ENCODE results near the gene PTPRN2. TPM values are rescaled to one million over a fixed set of nuclear protein-coding genes. Genes with fewer than 3 reads are reported as not detected.

The PTPRN2 gene
- total RNA-seq, 2 experiments from 2014 or later = 0.46 to 0.51 TPM

GRCh38 chr7:157757211-157757610 lies 830.4 kb downstream of the PTPRN2 start:
- DNase-seq (no peak), ATAC-seq (no peak)
- POLR2A ChIA-PET = no interaction called here
- H3K4me1 Mint-ChIP-seq = peaks cover 5% of the 10 kb centered on the region
- H3K36me3 Mint-ChIP-seq (ENCODE audit: low read depth) = no peaks in the 10 kb centered on the region
- no peak overlapping the region for H3K27ac Mint-ChIP-seq
- intact Hi-C loops (cut with DNase I, micrococcal nuclease) = no loop called here
- CTCF ChIA-PET = interaction anchor here (0.5 kb wide), 1 partner anchor 1204 kb away, joined by 3 read pairs; no protein-coding TSS in a partner anchor
- no peaks in the 10 kb centered on the region for H3K27me3 Mint-ChIP-seq
- H3K4me3 Mint-ChIP-seq = no peak overlapping the region
- H3K9me3 Mint-ChIP-seq (ENCODE audit: low read depth) = no peaks in the 10 kb centered on the region

GRCh38 chr7:157755741-157756140 lies 831.9 kb downstream of the PTPRN2 start:
- Mint-ChIP-seq H3K4me3 (no peak overlapping the region), H3K4me1 (peaks cover 5% of the 10 kb centered on the region), H3K36me3 (ENCODE audit: low read depth) (no peaks in the 10 kb centered on the region), H3K27me3 (no peaks in the 10 kb centered on the region), H3K27ac (no peak overlapping the region), H3K9me3 (ENCODE audit: low read depth) (no peaks in the 10 kb centered on the region)
- POLR2A ChIA-PET = no interaction called here
- intact Hi-C loops (cut with DNase I, micrococcal nuclease) = no loop called here
- ATAC-seq = no peak
- CTCF ChIA-PET = no interaction called here
- no peak for DNase-seq

GRCh38 chr7:157754416-157754790 lies 833.2 kb downstream of the PTPRN2 start:
- CTCF ChIA-PET = no interaction called here
- H3K4me1 Mint-ChIP-seq = no peaks in the 10 kb centered on the region

GRCh38 chr7:157753713-157754415 lies 833.8 kb downstream of the PTPRN2 start:
- ChIA-PET CTCF (no interaction called here), POLR2A (no interaction called here)
- intact Hi-C loops (cut with DNase I, micrococcal nuclease) = no loop called here
- Mint-ChIP-seq H3K27me3 (no peaks in the 10 kb centered on the region), H3K36me3 (ENCODE audit: low read depth) (no peaks in the 10 kb centered on the region), H3K4me3 (no peak overlapping the region), H3K9me3 (ENCODE audit: low read depth) (no peaks in the 10 kb centered on the region), H3K4me1 (no peaks in the 10 kb centered on the region), H3K27ac (no peak overlapping the region)
- ATAC-seq (no peak), DNase-seq (no peak)

More at GRCh38 chr7:157754416-157754790, 833.2 kb downstream of the PTPRN2 start:
- intact Hi-C loops (cut with DNase I, micrococcal nuclease) = no loop called here
- H3K27ac Mint-ChIP-seq = no peak overlapping the region
- POLR2A ChIA-PET = no interaction called here
- H3K27me3 Mint-ChIP-seq = no peaks in the 10 kb centered on the region
- no peak for DNase-seq
- no peak overlapping the region for H3K4me3 Mint-ChIP-seq
- no peaks in the 10 kb centered on the region for H3K36me3 Mint-ChIP-seq (ENCODE audit: low read depth)
- no peaks in the 10 kb centered on the region for H3K9me3 Mint-ChIP-seq (ENCODE audit: low read depth)
- no peak for ATAC-seq

GRCh38 chr7:157752832-157753291 lies 834.8 kb downstream of the PTPRN2 start:
- Mint-ChIP-seq H3K27me3 (no peaks in the 10 kb centered on the region), H3K36me3 (ENCODE audit: low read depth) (no peaks in the 10 kb centered on the region), H3K4me3 (no peak overlapping the region), H3K9me3 (ENCODE audit: low read depth) (no peaks in the 10 kb centered on the region), H3K27ac (no peak overlapping the region), H3K4me1 (no peaks in the 10 kb centered on the region)
- DNase-seq (no peak), ATAC-seq (no peak)
- ChIA-PET POLR2A (no interaction called here), CTCF (no interaction called here)
- intact Hi-C loops (cut with DNase I, micrococcal nuclease) = no loop called here

- Mint-ChIP-seq H3K27me3 (no peaks in the 10 kb centered on the region), H3K4me3 (no peak overlapping the region), H3K9me3 (ENCODE audit: low read depth) (no peaks in the 10 kb centered on the region), H3K4me1 (no peaks in the 10 kb centered on the region), H3K36me3 (ENCODE audit: low read depth) (no peaks in the 10 kb centered on the region), H3K27ac (no peak overlapping the region)
- ChIA-PET POLR2A (no interaction called here), CTCF (no interaction called here)
- DNase-seq (no peak), ATAC-seq (no peak)
- intact Hi-C loops (cut with DNase I, micrococcal nuclease) = no loop called here
Observed at GRCh38 chr7:157751951-157752673, 835.5 kb downstream of the PTPRN2 start.

GRCh38 chr7:157751406-157751805 lies 836.2 kb downstream of the PTPRN2 start:
- ChIA-PET POLR2A (no interaction called here), CTCF (no interaction called here)
- H3K9me3 Mint-ChIP-seq (ENCODE audit: low read depth) = no peaks in the 10 kb centered on the region
- H3K4me3 Mint-ChIP-seq = no peak overlapping the region
- H3K4me1 Mint-ChIP-seq = no peaks in the 10 kb centered on the region
- DNase-seq (no peak), ATAC-seq (no peak)
- H3K27me3 Mint-ChIP-seq = no peaks in the 10 kb centered on the region
- no peak overlapping the region for H3K27ac Mint-ChIP-seq
- H3K36me3 Mint-ChIP-seq (ENCODE audit: low read depth) = no peaks in the 10 kb centered on the region
- intact Hi-C loops (cut with DNase I, micrococcal nuclease) = no loop called here

GRCh38 chr7:157750291-157750690 lies 837.3 kb downstream of the PTPRN2 start:
- ChIA-PET POLR2A (interaction anchor here (0.7 kb wide), 1 partner anchor 1140 kb away, joined by 3 read pairs; no protein-coding TSS in a partner anchor), CTCF (no interaction called here)
- H3K27ac Mint-ChIP-seq = no peak overlapping the region
- no peak for DNase-seq
- no peaks in the 10 kb centered on the region for H3K9me3 Mint-ChIP-seq (ENCODE audit: low read depth)
- intact Hi-C loops (cut with DNase I, micrococcal nuclease) = no loop called here
- ATAC-seq = no peak
- H3K4me1 Mint-ChIP-seq = no peaks in the 10 kb centered on the region
- H3K27me3 Mint-ChIP-seq = no peaks in the 10 kb centered on the region
- H3K4me3 Mint-ChIP-seq = no peak overlapping the region
- H3K36me3 Mint-ChIP-seq (ENCODE audit: low read depth) = no peaks in the 10 kb centered on the region

- POLR2A ChIA-PET = no interaction called here
- intact Hi-C loops (cut with DNase I, micrococcal nuclease) = loop anchor here in 1 of 2 experiments (10.0 kb wide), 1 partner anchor 59 kb away; no protein-coding TSS in a partner anchor
Observed at GRCh38 chr7:157745721-157746709, 841.6 kb downstream of the PTPRN2 start.

GRCh38 chr7:157744786-157745601 lies 842.6 kb downstream of the PTPRN2 start:
- CTCF ChIA-PET = interaction anchor here (0.6 kb wide), 1 partner anchor 8 kb away, joined by 3 read pairs; no protein-coding TSS in a partner anchor
- H3K9me3 Mint-ChIP-seq (ENCODE audit: low read depth) = no peaks in the 10 kb centered on the region
- ATAC-seq (no peak), DNase-seq (no peak)
- POLR2A ChIA-PET = no interaction called here
- H3K36me3 Mint-ChIP-seq (ENCODE audit: low read depth) = no peaks in the 10 kb centered on the region
- H3K4me3 Mint-ChIP-seq = no peak overlapping the region
- no peak overlapping the region for H3K27ac Mint-ChIP-seq
- intact Hi-C loops (cut with DNase I, micrococcal nuclease) = loop anchor here in 1 of 2 experiments (10.0 kb wide), 1 partner anchor 60 kb away; no protein-coding TSS in a partner anchor
- H3K27me3 Mint-ChIP-seq = no peaks in the 10 kb centered on the region
- no peaks in the 10 kb centered on the region for H3K4me1 Mint-ChIP-seq

More at GRCh38 chr7:157745721-157746709, 841.6 kb downstream of the PTPRN2 start:
- no peaks in the 10 kb centered on the region for H3K4me1 Mint-ChIP-seq
- H3K36me3 Mint-ChIP-seq (ENCODE audit: low read depth) = no peaks in the 10 kb centered on the region
- no peak for ATAC-seq
- H3K4me3 Mint-ChIP-seq = no peak overlapping the region
- no peaks in the 10 kb centered on the region for H3K27me3 Mint-ChIP-seq
- CTCF ChIA-PET = no interaction called here
- DNase-seq = no peak
- no peak overlapping the region for H3K27ac Mint-ChIP-seq
- no peaks in the 10 kb centered on the region for H3K9me3 Mint-ChIP-seq (ENCODE audit: low read depth)
